Kidney (tissue), 14 donors: ENCODE measurements around the gene EP400. TPM values are rescaled to one million over a fixed set of nuclear protein-coding genes. Genes with fewer than 3 reads are reported as not detected.

Experiments
- DNase-seq, 5 donors: peaks; one replicate each; pipeline ENCODE4 v3.0.0-alpha.2; 2013 to 2020
- FAIRE-seq: peaks from 2 replicates; lab custom pipeline; 2012; peaks lifted over from hg19 to GRCh38; lab: Jason Lieb, UNC
- H3K27ac ChIP-seq, 2 donors: one replicate each; pipeline ENCODE4 v1.7.0; 2013; ENCODE audit warnings: low read depth in 2 of 2, low read length in 2 of 2, inconsistent platforms in 1 of 2
- H3K27me3 ChIP-seq: one replicate; pipeline ENCODE4 v1.7.1; 2013; ENCODE audit warnings: low read length, inconsistent platforms; ENCODE audit not compliant: control insufficient read depth, insufficient read depth
- H3K36me3 ChIP-seq, 3 donors: one replicate each; pipeline versions ENCODE4 v1.7.0 to v1.7.1; 2013; ENCODE audit warnings: low read length in 3 of 3, control low read depth in 1 of 3, inconsistent platforms in 1 of 3; ENCODE audit not compliant: insufficient read depth in 3 of 3, control insufficient read depth in 2 of 3
- H3K4me1 ChIP-seq, 3 donors: one replicate each; pipeline versions ENCODE4 v1.7.0 to v1.7.1; 2013; ENCODE audit warnings: low read length in 3 of 3, inconsistent platforms in 1 of 3, low read depth in 1 of 3; ENCODE audit not compliant: control insufficient read depth in 2 of 3, insufficient read depth in 2 of 3
- H3K4me3 ChIP-seq, 3 donors: one replicate each; pipeline versions ENCODE4 v1.7.0 to v1.8.1; 2013; ENCODE audit warnings: low read length in 3 of 3, control low read depth in 1 of 3, inconsistent platforms in 1 of 3
- H3K9ac ChIP-seq, 3 donors: one replicate each; pipeline versions ENCODE4 v1.7.0 to v1.7.1; 2013; ENCODE audit warnings: low read length in 3 of 3, control low read depth in 1 of 3, inconsistent platforms in 1 of 3
- H3K9me3 ChIP-seq, 3 donors: one replicate each; pipeline versions ENCODE4 v1.7.0 to v1.7.1; 2013; ENCODE audit warnings: low read length in 3 of 3, control low read depth in 1 of 3, inconsistent platforms in 1 of 3; ENCODE audit not compliant: control insufficient read depth in 2 of 3, insufficient read depth in 1 of 3
- CTCF ChIP-seq: IDR thresholded peaks from 3 replicates; pipeline ENCODE4 v1.5.1; 2012; ENCODE audit warnings: mild to moderate bottlenecking, moderate library complexity, borderline replicate concordance; ENCODE audit not compliant: insufficient read depth; ENCODE audit errors: extremely low read depth
- intact Hi-C: fragments of 100-400 bp; cut with DNase I; formaldehyde crosslinking; loops from one replicate; pipeline ENCODE4 v1.11.1; 2022
- polyA plus RNA-seq: library from polyadenylated mRNA; stranded (reverse); fragments of 350-450 nt; fragmentation: Illumina TruSeq; extraction: RNeasy Lipid Tissue Mini Kit (QIAGEN cat#74804); gene quantifications from one replicate; pipeline ENCODE4 v1.2.3, GENCODE V29; 2014; ENCODE audit warnings: low read depth, low replicate concordance; ENCODE audit not compliant: insufficient read depth
- total RNA-seq: library from RNA; stranded (reverse); fragmentation: NEBNext Ultra II Directional; extraction: Animal tissue kit (Norgen Biotek cat#: 25700); gene quantifications from one replicate; pipeline ENCODE4 v1.2.1, GENCODE V29; 2021
- donor health status: control.
- donor health status: control.
- donor health status: control.
- donor health status: control.
- donor health status: control.
- donor health status: DM: yes; HTN: yes; CAD: no.
- donor health status: Normal renal cell carcinoma (clear cell type).

The EP400 gene
- total and polyA plus RNA-seq, 2 donors from 2014 or later = 7.5 to 44.7 TPM

- Histone ChIP-seq H3K27me3 (no peaks in the 10 kb centered on the region), H3K9me3 (no peaks in the 10 kb centered on the region), H3K9ac (no peak overlapping the region), H3K4me1 (no peaks in the 10 kb centered on the region), H3K36me3 (peaks cover 0 to 2% (median 0%) of the 10 kb centered on the region in 3 donors), H3K4me3 (no peak overlapping the region), H3K27ac (no peak overlapping the region)
- TF ChIP-seq CTCF = no peak
- intact Hi-C loops = no loop called here
- DNase-seq (no peak), FAIRE-seq (no peak)
Measured at GRCh38 chr12:131975228-131975627, 25.5 kb downstream of the EP400 start.

GRCh38 chr12:131979606-131980005 lies 29.9 kb downstream of the EP400 start:
- FAIRE-seq (no peak), DNase-seq (no peak)
- no peak overlapping the region for H3K27ac ChIP-seq
- no peak overlapping the region for H3K9ac ChIP-seq
- no peak overlapping the region for H3K4me3 ChIP-seq
- H3K4me1 ChIP-seq = no peaks in the 10 kb centered on the region
- H3K9me3 ChIP-seq = no peaks in the 10 kb centered on the region
- intact Hi-C loops = no loop called here
- peaks cover 0 to 25% (median 16%) of the 10 kb centered on the region in 3 donors for H3K36me3 ChIP-seq
- TF ChIP-seq CTCF = no peak
- no peaks in the 10 kb centered on the region for H3K27me3 ChIP-seq

DNA sequence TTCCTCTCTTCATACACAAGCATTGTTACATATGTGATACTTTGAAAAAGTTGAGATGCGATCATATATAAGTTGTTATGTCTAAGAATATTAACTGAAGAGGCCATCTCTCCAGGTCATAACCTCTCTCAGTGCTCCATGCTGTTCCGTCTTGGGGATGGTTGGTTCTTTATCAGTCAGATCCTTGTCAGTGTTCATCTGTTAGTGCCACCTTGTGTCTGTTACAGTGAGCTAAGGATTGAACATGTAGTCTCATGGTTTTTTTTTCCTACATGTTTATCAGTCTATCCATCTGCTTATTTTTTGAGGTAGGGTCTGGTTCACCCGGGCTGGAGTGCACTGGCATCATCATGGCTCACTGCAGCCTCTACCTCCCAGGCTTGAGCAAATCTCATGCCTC lies 30.5 kb downstream of the EP400 start:
- FAIRE-seq (no peak), DNase-seq (no peak)
- intact Hi-C loops = no loop called here
- Histone ChIP-seq H3K27me3 (no peaks in the 10 kb centered on the region), H3K9ac (no peak overlapping the region), H3K27ac (no peak overlapping the region), H3K36me3 (peaks cover 0 to 25% (median 16%) of the 10 kb centered on the region in 3 donors), H3K9me3 (no peaks in the 10 kb centered on the region), H3K4me3 (no peak overlapping the region), H3K4me1 (no peaks in the 10 kb centered on the region)
- no peak for TF ChIP-seq CTCF

- Histone ChIP-seq H3K9me3 (no peaks in the 10 kb centered on the region), H3K4me3 (no peak overlapping the region), H3K27ac (no peak overlapping the region), H3K36me3 (peaks cover 0 to 25% (median 16%) of the 10 kb centered on the region in 3 donors), H3K27me3 (no peaks in the 10 kb centered on the region), H3K4me1 (no peaks in the 10 kb centered on the region), H3K9ac (no peak overlapping the region)
- no peak for TF ChIP-seq CTCF
- no peak for DNase-seq
- FAIRE-seq = no peak
- intact Hi-C loops = no loop called here
Measured at GRCh38 chr12:131981388-131981787, 31.6 kb downstream of the EP400 start.
